ENCODE results near the gene PADI4.

DNA sequence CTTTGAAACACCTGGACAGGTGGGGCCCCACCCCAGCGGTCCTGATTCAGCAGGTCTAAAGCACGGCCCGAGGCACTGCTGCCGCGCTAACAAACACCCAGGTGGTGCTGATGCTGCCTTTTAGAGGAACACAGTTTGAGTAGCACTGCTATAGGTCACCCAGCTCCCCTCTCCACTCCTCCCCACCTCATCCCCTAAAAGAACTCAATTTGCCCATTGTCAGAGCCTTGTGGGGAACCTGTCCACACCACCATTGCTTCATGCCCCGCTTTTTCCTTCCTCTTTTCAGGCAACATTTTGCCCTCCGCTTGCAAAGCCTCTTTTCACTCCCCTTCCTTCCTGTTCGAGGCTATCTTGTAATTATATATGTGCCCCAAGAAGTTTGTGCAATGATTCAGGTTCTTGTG, 26.2 kb upstream of the PADI4 start:
- TF ChIP-seq, protein P1, sequence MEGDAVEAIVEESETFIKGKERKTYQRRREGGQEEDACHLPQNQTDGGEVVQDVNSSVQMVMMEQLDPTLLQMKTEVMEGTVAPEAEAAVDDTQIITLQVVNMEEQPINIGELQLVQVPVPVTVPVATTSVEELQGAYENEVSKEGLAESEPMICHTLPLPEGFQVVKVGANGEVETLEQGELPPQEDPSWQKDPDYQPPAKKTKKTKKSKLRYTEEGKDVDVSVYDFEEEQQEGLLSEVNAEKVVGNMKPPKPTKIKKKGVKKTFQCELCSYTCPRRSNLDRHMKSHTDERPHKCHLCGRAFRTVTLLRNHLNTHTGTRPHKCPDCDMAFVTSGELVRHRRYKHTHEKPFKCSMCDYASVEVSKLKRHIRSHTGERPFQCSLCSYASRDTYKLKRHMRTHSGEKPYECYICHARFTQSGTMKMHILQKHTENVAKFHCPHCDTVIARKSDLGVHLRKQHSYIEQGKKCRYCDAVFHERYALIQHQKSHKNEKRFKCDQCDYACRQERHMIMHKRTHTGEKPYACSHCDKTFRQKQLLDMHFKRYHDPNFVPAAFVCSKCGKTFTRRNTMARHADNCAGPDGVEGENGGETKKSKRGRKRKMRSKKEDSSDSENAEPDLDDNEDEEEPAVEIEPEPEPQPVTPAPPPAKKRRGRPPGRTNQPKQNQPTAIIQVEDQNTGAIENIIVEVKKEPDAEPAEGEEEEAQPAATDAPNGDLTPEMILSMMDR (IDR thresholded peaks at IDR 0.05; ENCODE audit: extremely low read depth in 1 of 2, insufficient read depth in 1 of 2, low read depth in 1 of 2, low read length in 2 of 2), result no peak
- no peak for TF ChIP-seq POLR2AphosphoS5 (IDR thresholded peaks at IDR 0.05; ENCODE audit: insufficient read depth, low read depth, low read length)
- no peak for TF ChIP-seq EZH2 (IDR thresholded peaks at IDR 0.05; ENCODE audit: borderline replicate concordance, low read depth, low read length, severe bottlenecking)
- TF ChIP-seq POLR2A (IDR thresholded peaks at IDR 0.05; ENCODE audit: low read depth, low read length), result no peak
